ENCODE results near the gene TADA2A.

TADA2A gene

GRCh38 chr17:37466471-37466870, 59.8 kb downstream of the TADA2A start:
- TF ChIP-seq BCL11B (tag by site-specific recombination; IDR thresholded peaks at IDR 0.05; ENCODE audit: low read depth), result no peak
- TF ChIP-seq ZNF621 (tag by site-specific recombination; IDR thresholded peaks at IDR 0.05), result no peak
- TF ChIP-seq ZNF544 (tag by site-specific recombination; IDR thresholded peaks at IDR 0.05), result no peak
- no peak for TF ChIP-seq ZFHX2 (tag by site-specific recombination; conservative IDR thresholded peaks at IDR 0.05)
- TF ChIP-seq ZBTB7A (tag by site-specific recombination; IDR thresholded peaks at IDR 0.05; ENCODE audit: low read depth), result no peak
- TF ChIP-seq ZNF530 (tag by site-specific recombination; IDR thresholded peaks at IDR 0.05; ENCODE audit: low read depth), result no peak
- no peak for TF ChIP-seq ZBTB17 (tag by site-specific recombination; IDR thresholded peaks at IDR 0.05)
- no peak for TF ChIP-seq YY1 (tag by site-specific recombination; IDR thresholded peaks at IDR 0.05)
- TF ChIP-seq ZNF19 (tag by site-specific recombination; IDR thresholded peaks at IDR 0.05; ENCODE audit: low read depth), result no peak
- TF ChIP-seq ZNF558 (tag by site-specific recombination; IDR thresholded peaks at IDR 0.05), result no peak
- no peak for TF ChIP-seq ZNF24 (tag by site-specific recombination; IDR thresholded peaks at IDR 0.05)
- TF ChIP-seq ZNF785 (tag by site-specific recombination; IDR thresholded peaks at IDR 0.05), result no peak
- TF ChIP-seq ZSCAN30 (tag by site-specific recombination; IDR thresholded peaks at IDR 0.05), result no peak
- ChIA-PET CTCF (no interaction called here), POLR2A (no interaction called here)
- no peak overlapping the region for H3K27ac ChIP-seq (ENCODE audit: extremely low read depth, low read depth, low read length)
- H3K4me1 ChIP-seq (ENCODE audit: control insufficient read depth, insufficient read depth, low read length), result no peaks in the 10 kb centered on the region
- H3K4me3 ChIP-seq (ENCODE audit: low read depth, low read length), result no peak overlapping the region
- H3K36me3 ChIP-seq (ENCODE audit: control insufficient read depth in 2 of 2, insufficient read depth in 1 of 2, low read length in 2 of 2), result peaks cover 78 to 82% of the 10 kb centered on the region in 2 experiments
- no peaks in the 10 kb centered on the region for H3K9me3 ChIP-seq (ENCODE audit: control insufficient read depth, insufficient read depth, low read depth, low read length)

- H3K4me1 ChIP-seq (ENCODE audit: control insufficient read depth, insufficient read depth, low read length), result no peaks in the 10 kb centered on the region
- peaks cover 87 to 89% of the 10 kb centered on the region in 2 experiments for H3K36me3 ChIP-seq (ENCODE audit: control insufficient read depth in 2 of 2, insufficient read depth in 1 of 2, low read length in 2 of 2)
- H3K9me3 ChIP-seq (ENCODE audit: control insufficient read depth, insufficient read depth, low read depth, low read length), result no peaks in the 10 kb centered on the region
- ChIA-PET POLR2A (no interaction called here), CTCF (interaction anchor here (0.8 kb wide), 1 partner anchor 32 kb away, joined by 4 read pairs; no protein-coding TSS in a partner anchor)
- H3K4me3 ChIP-seq (ENCODE audit: low read depth, low read length), result no peak overlapping the region
- H3K27ac ChIP-seq (ENCODE audit: extremely low read depth, low read depth, low read length), result no peak overlapping the region
- TF ChIP-seq ZNF362 (tag by site-specific recombination; IDR thresholded peaks at IDR 0.05) (no peak), CTCF (tag by site-specific recombination; IDR thresholded peaks at IDR 0.05) (no peak), ZBTB26 (tag by site-specific recombination; optimal IDR thresholded peaks at IDR 0.05) (no peak), KLF1 (tag by site-specific recombination; IDR thresholded peaks at IDR 0.05) (no peak), ZNF629 (tag by site-specific recombination; IDR thresholded peaks at IDR 0.05) (no peak), PRDM2 (tag by site-specific recombination; IDR thresholded peaks at IDR 0.05; ENCODE audit: borderline replicate concordance) (no peak), SALL2 (tag by site-specific recombination; IDR thresholded peaks at IDR 0.05; ENCODE audit: borderline replicate concordance) (no peak), MZF1 (tag by site-specific recombination; IDR thresholded peaks at IDR 0.05; ENCODE audit: borderline replicate concordance) (no peak), ZNF169 (tag by site-specific recombination; IDR thresholded peaks at IDR 0.05) (no peak), ZBTB48 (tag by site-specific recombination; IDR thresholded peaks at IDR 0.05) (no peak), ZNF280D (tag by site-specific recombination; IDR thresholded peaks at IDR 0.05) (no peak)
Observed at GRCh38 chr17:37470181-37470580, 63.5 kb downstream of the TADA2A start.

All from HEK293 (cell line).